Uterus (tissue), 4 donors: Measurements from ENCODE around the gene CYBRD1. TPM values are rescaled to one million over a fixed set of nuclear protein-coding genes. Genes with fewer than 3 reads are reported as not detected.

ENCODE experiments used
- DNase-seq, 2 donors: peaks; one replicate each; pipeline ENCODE4 v3.0.0-alpha.2; 2019 to 2020
- H3K27ac ChIP-seq, 2 donors: fragments of 200-600 bp; sonication (generic); 1 replicate in 1 of 2; 2 replicates in 1 of 2; pipeline ENCODE4 v1.5.1; 2016 to 2018
- H3K27me3 ChIP-seq, 2 donors: fragments of 200-600 bp; sonication (generic); one replicate each; pipeline ENCODE4 v1.5.1; 2018 to 2019; ENCODE audit warnings: control low read depth in 1 of 2
- H3K36me3 ChIP-seq, 2 donors: fragments of 200-600 bp; sonication (generic); one replicate each; pipeline ENCODE4 v1.5.1; 2019; ENCODE audit warnings: control low read depth in 1 of 2
- H3K4me1 ChIP-seq, 2 donors: fragments of 200-600 bp; sonication (generic); one replicate each; pipeline ENCODE4 v1.5.1; 2018 to 2019; ENCODE audit warnings: control low read depth in 1 of 2
- H3K4me3 ChIP-seq, 2 donors: fragments of 200-600 bp; sonication (generic); 1 replicate in 1 of 2; 2 replicates in 1 of 2; pipeline ENCODE4 v1.5.1; 2018 to 2019; ENCODE audit warnings: mild to moderate bottlenecking in 1 of 2
- H3K9me3 ChIP-seq, 2 donors: fragments of 200-600 bp; sonication (generic); one replicate each; pipeline ENCODE4 v1.5.1; 2019; ENCODE audit warnings: control low read depth in 1 of 2
- POLR2A ChIP-seq, 2 donors: fragments of 450-650 bp; IDR thresholded peaks; one replicate each; pipeline ENCODE4 v1.6.1; 2016; ENCODE audit warnings: antibody characterized with exemption in 2 of 2, mild to moderate bottlenecking in 1 of 2, moderate library complexity in 1 of 2
- intact Hi-C: fragments of 100-400 bp; cut with DNase I; formaldehyde crosslinking; loops from one replicate; pipeline ENCODE4 v1.15.1; 2023; ENCODE audit warnings: low total_unique reads
- small RNA-seq: library from RNA; depleted of rRNA; stranded (forward); fragments of <200 nt; gene quantifications from one replicate; pipeline ENCODE3, GENCODE V24; 2016
- total RNA-seq, 4 donors: library from RNA; depleted of rRNA in 3 of 4; stranded (reverse); fragments of >200 nt in 3 of 4; gene quantifications; one replicate each; pipeline versions ENCODE4 v1.1.0 to v1.2.4, GENCODE V29; 2014 to 2023
- TF ChIP-seq, protein P1 (sequence below), 4 experiments: fragments of 200-600 bp in 2 of 4; fragments of 450-650 bp in 2 of 4; sonication (generic) in 2 of 4; IDR thresholded peaks; one replicate each; pipeline ENCODE4 v1.5.1; 2016 to 2019; ENCODE audit warnings: antibody characterized with exemption in 4 of 4, mild to moderate bottlenecking in 2 of 4, moderate library complexity in 1 of 4
- donor health status: DM: yes; HTN: yes; CAD: no.

CYBRD1 gene
- total RNA-seq, 4 donors from 2014 or later: 108 to 335 (median 219) TPM

DNA sequence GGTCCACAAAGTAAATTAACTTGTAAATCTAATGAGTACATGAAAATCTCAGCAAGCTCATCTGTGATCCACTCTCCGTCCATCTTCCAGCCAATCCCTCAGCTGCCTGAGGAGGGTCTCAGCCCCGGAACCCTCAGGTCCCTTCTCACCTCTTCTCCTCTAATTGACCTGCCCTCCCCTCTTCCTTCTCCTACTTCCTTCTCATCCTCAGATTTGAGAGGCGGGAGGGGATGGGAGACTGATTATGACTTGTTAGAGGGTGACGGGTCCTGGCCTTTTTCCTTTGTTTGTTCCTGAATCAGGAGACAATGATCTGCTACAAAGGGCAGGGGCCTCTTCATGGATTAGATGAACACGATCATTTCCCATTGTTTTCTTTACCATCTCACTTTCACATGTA is 80.1 kb downstream of the CYBRD1 start:
- intact Hi-C loops: no loop called here
- H3K9me3 ChIP-seq: no peaks in the 10 kb centered on the region
- no peak for TF ChIP-seq POLR2A (IDR thresholded peaks at IDR 0.05)
- TF ChIP-seq, protein P1, sequence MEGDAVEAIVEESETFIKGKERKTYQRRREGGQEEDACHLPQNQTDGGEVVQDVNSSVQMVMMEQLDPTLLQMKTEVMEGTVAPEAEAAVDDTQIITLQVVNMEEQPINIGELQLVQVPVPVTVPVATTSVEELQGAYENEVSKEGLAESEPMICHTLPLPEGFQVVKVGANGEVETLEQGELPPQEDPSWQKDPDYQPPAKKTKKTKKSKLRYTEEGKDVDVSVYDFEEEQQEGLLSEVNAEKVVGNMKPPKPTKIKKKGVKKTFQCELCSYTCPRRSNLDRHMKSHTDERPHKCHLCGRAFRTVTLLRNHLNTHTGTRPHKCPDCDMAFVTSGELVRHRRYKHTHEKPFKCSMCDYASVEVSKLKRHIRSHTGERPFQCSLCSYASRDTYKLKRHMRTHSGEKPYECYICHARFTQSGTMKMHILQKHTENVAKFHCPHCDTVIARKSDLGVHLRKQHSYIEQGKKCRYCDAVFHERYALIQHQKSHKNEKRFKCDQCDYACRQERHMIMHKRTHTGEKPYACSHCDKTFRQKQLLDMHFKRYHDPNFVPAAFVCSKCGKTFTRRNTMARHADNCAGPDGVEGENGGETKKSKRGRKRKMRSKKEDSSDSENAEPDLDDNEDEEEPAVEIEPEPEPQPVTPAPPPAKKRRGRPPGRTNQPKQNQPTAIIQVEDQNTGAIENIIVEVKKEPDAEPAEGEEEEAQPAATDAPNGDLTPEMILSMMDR (IDR thresholded peaks at IDR 0.05): no peak

More for the DNA sequence above, 80.1 kb downstream of the CYBRD1 start:
- no peaks in the 10 kb centered on the region for H3K27me3 ChIP-seq
- H3K36me3 ChIP-seq: no peaks in the 10 kb centered on the region
- H3K4me3 ChIP-seq: no peak overlapping the region
- DNase-seq: no peak
- no peak overlapping the region for H3K27ac ChIP-seq
- no peaks in the 10 kb centered on the region for H3K4me1 ChIP-seq

Small RNA genes within 50 kb of the gene (small RNA-seq; reads per million reads assigned to genes)
- not detected for gene AC007969.2
- gene RPL21P38: not detected

Other genes starting within 250 kb of the CYBRD1 start
- 10 to 100 TPM in 3 of 4 donors, 1 to 10 TPM in 1; 6.9 to 33.0 (median 17.7) TPM for gene METTL8, start 88.5 kb upstream of the CYBRD1 start, total RNA-seq
- gene DCAF17, start 88.2 kb upstream of the CYBRD1 start, total RNA-seq: 10 to 100 TPM; 14.6 to 50.8 (median 23.8) TPM
- gene DYNC1I2, start 165.0 kb downstream of the CYBRD1 start, total RNA-seq: 100 to 1,000 TPM in 3 of 4 donors, 10 to 100 TPM in 1; 54.6 to 165 (median 105) TPM